ENCODE results near the gene MAT2A. TPM values are rescaled to one million over a fixed set of nuclear protein-coding genes. Genes with fewer than 3 reads are reported as not detected.
"Not testable (repeated sequence)": the region's sequence is repeated elsewhere in the genome, so short reads cannot be mapped to it uniquely, and the experiment has no call there.

The MAT2A gene
- polyA plus RNA-seq, 4 donors = 194 to 394 (median 345) TPM

DNA sequence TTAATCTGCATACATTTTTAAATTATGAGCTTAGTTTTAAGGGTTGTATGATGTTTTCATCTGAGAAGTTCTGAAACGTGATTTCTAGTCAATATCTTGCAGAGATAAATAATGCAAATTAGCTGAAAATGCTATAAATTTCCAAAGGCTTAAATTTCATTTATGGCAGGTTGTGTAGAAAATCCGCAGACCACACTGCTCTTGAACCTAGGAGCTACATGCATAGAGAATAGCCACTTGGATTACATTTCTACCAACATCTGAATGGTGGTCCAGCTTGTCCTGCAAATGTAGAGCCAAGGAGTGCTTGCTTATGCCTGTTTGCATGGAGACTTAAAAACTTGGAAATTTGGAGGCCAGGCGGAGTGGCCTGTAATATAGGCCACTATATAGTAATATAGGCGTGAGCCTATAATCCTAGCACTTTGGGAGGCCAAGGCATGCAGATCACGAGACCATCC lies 6.8 kb downstream of the MAT2A start:
- no peak for DNase-seq (ENCODE audit: low read depth in 4 of 4, low spot score in 3 of 4)

DNA sequence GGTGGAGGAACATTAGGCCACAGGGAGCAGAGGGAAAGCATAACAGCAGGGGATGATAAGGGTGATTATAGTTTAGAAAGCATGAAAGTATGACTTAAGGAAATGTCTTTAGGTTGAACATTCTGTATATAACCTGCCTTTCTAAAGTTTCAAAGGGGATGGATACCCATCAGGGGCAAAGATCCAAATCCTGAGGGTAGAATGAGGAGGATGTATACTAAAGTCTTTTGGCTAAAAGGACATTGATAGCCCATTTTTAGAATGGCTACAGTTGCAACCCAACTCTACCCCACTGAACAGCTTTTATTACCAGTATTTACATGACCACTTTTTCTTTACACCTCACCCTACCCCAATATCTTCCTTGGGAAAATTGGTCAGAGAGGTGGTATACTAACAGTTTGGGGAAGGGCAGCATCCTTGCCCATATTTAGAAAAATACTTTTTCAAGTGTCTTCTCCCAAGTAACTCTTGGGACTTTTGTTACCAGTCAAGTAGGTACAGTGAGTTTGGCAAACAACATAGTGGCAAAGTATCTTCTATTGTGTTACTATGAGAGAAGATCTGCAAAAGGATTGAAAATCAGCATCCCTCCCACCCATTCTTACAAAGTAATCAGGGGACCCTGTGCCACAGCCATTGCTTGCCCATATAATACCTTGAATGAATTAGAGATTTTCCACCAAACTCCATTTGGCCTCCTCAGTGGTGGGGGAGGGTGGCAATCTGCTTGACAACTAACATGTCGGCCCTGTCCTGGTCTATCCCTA lies 8.3 kb downstream of the MAT2A start:
- no peak for DNase-seq (ENCODE audit: low read depth in 4 of 4, low spot score in 3 of 4)

DNA sequence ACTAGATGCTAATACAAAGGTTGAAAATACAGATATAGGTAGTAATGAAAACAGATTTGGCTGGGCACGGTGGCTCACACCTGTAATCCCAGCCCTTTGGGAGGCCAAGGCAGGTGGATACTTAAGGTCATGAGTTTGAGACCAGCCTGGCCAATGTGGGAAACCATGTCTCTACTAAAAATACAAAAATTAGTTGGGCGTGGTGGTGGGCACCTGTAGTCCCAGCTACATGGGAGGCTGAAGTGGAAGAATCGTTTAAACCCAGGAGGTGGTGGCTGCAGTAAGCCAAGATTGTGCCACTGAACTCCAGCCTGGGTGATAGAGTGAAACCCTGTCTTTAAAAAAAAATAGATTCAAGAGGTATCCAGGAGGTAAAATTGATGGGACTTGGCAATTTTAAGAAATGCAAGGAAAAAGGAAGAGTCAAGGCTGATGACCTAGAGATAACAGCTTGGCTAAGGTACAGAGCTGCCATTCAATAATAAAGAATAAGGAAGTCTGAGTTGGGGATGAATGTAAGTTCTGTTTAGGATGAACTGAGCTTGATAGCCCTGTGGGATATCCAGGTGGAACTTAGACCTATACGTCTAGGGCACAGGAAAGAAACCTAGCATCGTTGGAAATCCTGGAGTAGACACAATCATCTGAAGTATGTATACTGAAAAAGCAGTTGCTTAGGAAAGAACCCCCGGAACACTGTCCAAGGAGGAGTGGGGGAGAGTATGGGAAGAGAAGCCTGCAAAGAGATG lies 9.1 kb downstream of the MAT2A start:
- no peak for DNase-seq (ENCODE audit: low read depth in 4 of 4, low spot score in 3 of 4)

DNA sequence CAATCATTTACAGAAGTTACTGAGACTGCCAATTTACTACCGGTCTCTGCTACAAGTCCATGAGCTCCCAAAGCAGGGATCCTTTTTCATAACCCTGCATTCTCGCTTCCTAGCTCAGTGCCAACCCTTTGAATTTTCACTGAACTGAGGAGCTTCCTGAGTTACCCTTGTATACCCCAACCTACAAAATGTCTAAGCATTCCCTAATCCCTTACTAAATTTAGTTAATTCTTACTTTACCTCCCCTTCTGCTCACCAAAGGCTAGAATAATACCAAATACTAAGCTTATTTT lies 9.6 kb downstream of the MAT2A start:
- no peak for DNase-seq (ENCODE audit: low read depth in 4 of 4, low spot score in 3 of 4)

DNA sequence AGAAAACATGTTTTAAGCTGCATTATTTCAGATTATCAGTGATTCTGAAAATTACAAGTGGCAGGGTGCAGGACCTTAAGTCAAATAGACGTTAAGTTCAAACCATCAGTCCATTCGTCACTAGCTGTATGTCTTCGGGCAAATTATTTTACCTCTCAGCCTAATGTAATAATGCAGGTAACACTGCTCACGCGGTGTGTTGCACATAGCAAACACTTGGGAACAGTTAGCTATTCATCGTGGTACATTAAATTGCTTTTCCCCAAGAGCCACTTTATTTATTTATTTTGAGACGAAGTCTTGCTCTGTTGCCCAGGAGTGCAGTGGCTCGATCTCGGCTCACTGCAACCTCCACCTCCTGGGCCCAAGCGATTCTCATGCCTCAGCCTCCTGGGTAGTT lies 10.1 kb downstream of the MAT2A start:
- no peak for DNase-seq (ENCODE audit: low read depth in 4 of 4, low spot score in 3 of 4)

DNA sequence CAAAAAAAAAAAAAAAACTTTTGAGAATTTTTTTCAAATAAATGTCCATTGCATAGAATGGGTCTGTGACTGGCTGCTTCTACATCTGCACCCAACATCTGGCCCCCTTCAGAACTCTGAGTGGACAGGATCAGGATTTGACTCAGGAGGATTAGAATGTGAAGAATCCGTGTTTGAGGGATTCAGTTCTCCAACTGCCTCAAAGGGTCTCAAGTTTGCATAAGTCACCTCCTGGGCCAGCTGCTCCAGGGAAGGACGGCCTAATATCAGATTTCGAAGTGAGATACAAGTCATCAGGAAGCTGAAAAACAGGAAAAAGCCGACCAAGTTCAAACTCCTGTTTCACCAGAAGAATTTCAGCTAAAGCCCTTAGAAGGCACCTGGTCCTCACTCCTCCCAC lies 10.9 kb downstream of the MAT2A start:
- no peak for DNase-seq (ENCODE audit: low read depth in 4 of 4, low spot score in 3 of 4)

DNA sequence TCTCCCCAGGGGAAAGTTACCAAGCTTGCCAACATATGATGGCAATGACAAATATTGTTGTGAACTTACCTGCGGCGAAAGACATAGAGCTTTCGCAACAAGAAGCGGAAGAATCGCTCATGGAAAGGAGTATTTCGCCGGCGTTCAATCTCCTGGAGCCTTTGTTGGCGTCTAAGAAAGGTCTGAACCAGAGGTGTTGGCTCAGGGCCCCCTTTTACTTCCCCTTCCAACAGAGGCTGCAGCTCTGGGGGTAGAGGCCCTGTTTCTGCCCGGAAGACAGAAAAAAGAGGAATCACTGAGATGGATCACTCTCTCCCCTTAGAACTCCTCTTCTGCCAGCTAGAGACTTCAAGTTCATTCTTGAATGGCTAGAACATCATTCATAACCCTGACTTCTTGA lies 11.5 kb downstream of the MAT2A start:
- DNase-seq (ENCODE audit: low read depth in 4 of 4, low spot score in 3 of 4) = no peak

DNA sequence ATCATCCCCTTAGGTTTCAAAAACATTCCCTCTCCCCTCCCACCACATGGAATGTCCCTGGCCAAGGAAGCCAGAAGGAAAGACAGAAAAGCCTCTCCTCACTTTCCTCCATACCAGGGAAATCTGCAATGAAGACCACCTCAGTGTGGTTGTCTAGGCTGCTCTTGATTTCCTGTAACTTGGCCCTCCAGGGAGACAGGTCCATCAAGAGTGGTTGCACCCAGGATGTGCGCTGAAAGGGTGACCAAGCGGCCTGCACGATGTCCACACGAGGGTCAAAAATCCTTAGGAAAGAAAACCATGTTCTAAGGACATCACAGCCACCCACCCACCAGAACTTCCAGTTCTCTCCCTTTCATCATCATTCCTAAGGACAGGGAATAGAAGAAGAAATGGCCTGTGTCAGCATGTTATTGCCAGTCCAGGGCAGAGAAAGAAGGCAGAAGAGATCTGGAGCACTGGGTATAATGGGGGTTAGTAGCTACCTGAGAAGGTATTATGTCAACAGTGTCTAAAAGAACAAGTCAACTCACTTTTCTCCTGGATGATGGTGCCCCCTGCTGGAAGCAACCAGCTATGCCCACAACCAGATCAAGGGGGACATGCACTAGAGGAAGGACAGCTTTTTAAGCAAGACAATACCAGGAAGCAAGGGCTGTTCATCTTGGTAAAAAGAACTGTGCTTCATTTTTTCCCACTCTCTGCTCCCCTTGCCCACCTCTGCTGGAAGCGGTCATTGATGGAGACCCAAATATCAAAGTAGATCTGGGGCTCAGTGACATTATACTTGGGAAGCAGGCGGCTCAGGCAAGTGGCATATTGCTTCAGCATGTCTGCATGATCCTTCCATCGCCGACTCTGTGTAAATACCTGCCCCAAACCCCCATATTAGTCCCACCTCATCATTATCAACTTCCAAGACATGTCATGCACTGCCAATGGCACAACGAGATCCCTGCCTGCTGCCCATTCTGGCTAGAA lies 13.0 kb downstream of the MAT2A start:
- DNase-seq (ENCODE audit: low read depth in 4 of 4, low spot score in 3 of 4) = peak in 3 of 4 donors; percentile 54 to 59 (median 58)

DNA sequence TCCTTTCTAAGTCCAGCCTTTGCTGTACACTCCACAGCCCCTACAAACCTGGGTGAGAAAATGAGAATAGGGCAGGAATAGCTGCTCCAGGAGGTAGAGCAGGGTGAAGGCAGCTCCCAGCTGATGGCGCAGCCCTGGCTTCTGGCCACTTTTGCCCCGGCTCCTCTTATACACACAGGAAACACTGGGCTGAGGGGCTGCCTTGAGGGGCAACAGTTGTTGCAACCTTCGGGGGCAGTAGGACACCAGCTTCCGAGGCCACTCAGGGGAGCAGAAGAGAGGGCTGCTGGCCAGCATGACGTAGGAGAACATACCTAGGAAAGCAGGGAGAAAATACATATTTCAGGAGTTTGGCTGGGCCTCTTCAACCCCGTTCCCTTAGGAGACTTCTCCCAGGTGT lies 14.2 kb downstream of the MAT2A start:
- no peak for DNase-seq (ENCODE audit: low read depth in 4 of 4, low spot score in 3 of 4)

DNA sequence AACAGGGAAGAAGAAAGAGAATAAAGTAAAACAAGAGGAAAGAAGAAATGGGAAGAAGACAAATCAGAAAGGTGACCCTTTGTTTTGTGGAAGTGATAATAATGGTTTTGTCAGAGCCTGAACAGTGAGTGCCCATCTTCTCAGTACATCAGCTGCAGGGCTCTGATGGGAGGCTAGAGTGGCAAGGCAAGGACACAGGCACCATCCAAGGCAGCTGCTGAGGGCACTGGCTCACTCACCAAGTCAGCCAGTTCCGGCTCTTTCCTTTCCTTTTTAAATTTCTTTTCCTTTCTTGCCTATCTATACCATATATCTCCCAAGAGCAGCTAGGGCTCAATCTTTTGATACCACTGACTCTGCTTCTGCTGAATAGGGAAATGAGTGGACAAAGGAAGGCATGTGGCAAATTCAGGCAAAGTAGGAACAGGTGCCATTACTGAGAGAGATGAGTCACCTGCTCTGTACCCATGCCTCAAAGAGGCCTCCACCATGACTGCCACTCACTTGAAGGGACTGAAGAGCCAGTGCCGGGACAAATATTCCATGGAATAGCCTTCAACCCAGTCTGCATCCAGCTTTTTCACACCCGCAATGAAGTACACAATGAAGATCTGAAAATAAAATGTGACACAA lies 16.1 kb downstream of the MAT2A start:
- DNase-seq (ENCODE audit: low read depth in 4 of 4, low spot score in 3 of 4) = no peak

DNA sequence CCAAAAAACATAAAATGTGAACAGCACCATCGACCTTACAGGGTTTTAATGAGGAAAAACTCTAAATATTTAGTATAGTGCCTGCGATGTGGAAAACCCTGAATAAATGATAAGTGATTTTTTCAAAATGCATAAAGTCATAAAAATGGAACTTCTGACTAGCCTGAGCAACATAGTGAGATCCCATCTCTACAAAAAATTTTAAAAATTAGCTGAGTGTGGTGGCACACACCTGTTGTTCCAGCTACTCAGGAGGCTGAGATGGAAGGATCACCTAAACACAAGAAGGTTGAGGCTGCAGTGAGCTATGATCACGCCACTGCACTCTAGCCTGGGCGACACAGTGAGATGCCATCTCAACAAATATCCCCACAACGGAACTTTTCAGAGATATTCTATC lies 18.2 kb downstream of the MAT2A start:
- no peak for DNase-seq (ENCODE audit: low read depth in 4 of 4, low spot score in 3 of 4)

DNA sequence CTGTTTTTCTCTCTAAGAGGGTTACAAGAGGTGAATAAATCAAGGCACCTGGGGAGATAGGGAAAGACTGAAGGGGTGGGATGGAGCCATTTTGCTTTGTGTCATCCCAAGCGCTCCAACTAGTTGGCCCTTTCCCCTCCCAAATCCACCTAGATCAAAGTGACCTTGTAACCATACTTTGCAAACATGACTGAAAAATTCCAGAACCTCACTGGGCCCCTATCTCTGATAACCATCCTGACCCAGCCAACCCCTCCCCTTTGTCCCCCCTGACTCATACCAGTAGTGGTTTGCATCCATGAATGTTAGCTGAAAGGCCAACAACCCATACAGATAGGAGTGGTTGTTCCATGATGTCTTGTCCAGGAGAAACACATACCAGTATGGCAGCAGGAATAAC lies 19.2 kb downstream of the MAT2A start:
- DNase-seq (ENCODE audit: low read depth in 4 of 4, low spot score in 3 of 4) = no peak

DNA sequence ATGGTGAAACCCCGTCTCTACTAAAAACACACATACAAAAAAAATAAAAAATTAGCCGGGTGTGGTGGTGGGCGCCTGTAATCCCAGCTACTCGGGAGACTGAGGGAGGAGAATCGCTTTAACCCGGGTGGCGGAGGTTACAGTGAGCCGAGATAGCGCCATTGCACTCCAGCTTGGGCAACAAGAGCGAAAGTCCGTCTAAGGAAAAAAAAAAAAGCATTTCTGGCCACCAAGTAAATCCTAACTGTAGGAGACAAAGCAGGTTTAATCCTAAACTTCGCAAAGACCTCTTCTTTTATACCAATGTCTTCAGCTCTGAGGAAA lies 21.4 kb downstream of the MAT2A start:
- not testable (repeated sequence) for DNase-seq (ENCODE audit: low read depth in 4 of 4, low spot score in 3 of 4)

DNA sequence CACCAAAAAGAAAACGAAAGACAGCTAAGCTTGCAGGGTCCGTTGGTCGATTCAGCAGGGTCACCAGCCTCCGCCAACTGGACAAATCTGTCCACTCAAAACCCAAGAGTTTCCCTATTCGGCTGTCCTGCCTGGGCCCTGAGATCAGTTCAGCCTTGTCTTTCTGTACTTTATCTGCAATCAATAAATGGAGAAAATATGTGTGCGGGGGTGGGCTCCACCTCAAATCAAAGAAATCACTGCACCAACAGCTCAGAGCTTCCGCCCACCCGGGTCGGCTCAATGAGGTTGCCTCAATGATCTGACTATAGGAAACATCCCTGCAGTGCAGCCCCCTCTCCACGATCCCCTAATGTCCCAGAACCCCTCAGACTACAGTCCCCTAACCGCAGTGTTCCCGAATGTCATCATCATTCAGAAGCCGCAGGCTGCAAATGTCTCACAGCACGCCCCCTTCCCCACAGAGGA lies 21.9 kb downstream of the MAT2A start:
- no peak for DNase-seq (ENCODE audit: low read depth in 4 of 4, low spot score in 3 of 4)

DNA sequence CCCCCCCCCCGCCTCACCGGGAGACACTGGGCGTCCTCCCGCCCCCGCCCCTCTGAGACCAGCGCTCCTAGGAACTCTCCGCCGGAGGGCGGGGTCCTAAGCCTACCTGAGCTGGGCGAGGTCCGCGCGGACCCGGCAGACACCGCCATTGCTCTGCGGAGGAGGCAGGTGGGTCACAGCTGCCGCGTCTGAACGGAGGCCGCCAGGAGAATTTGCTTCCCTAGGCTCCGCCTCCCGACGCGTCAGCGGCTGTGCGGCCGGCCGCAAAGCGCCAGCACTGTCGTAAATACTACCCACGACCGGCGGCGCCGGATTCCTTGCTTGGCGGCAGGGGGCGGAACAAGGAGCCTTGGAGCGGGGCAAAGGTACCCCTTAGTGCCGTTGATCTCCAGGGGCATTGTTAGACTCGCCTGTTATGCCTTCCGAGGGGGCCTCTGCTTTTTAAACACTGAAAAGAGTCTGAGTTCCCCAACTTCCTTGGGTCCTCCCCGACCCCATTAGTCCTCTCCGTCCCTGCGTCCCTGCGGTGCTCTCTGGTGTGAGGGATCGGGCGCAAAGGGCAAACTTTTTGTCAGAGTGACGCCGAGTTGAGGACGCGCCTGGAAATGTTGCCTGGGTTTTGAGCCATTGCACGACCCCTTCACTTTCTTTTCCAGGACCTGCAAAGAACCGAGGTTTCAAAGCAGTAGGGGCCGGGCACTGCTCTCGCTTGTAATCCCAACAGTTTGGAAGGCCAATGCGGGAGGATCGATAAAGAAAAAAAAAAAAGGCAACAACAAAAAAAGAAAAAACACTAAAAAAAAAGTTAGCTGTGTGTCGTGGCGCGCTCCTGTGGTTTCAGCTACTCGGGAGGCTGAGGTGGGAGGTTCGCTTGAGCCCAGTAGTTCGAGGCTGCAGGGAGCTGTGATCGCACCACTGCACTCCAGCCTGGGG lies 22.6 kb downstream of the MAT2A start, which contains the start of gene GGCX:
GGCX (minus strand) TSS at position 214 of the 933 bp plus-strand sequence; CDS start at position 149, 65 bp downstream.
- DNase-seq (ENCODE audit: low read depth in 4 of 4, low spot score in 3 of 4) = peak; percentile 86 to 93 (median 92)

DNA sequence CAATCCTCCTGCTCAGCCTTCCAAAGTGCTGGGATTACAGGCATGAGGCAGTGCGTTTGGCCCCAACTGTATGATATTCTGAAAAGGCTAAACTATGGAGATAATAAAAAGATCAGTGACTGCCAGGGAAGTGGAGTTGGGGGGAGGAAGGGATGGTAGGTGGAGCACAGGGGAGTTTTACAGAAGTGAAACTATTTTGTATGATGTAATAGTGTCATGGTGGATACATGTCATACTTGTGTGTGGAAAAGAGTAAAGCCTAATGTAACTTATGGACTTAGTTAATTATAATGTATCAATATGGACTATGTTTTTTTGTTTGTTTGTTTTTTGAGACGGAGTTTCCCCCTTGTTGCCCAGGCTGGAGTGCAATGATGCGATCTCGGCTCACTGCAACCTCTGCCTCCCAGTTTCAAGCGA lies 25.2 kb downstream of the MAT2A start:
- DNase-seq (ENCODE audit: low read depth in 4 of 4, low spot score in 3 of 4) = no peak

DNA sequence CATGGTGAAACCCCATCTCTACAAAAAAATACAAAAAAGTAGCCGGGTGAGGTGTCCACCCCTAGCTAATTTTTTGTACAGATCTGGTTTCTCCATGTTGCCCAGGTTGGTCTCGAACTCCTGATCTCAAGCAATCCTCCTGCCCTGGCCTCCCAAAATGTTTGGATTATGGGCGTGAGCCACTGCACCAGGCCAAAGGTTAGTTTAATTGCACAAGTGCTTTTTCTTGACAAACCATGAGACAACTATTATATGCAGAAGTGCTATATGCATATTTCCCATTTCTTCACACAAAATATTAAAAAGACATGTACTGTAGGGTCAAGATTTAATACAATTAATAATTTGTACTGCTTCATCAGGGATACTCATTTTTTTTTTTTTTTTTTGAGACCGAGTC lies 27.3 kb downstream of the MAT2A start:
- no peak for DNase-seq (ENCODE audit: low read depth in 4 of 4, low spot score in 3 of 4)

DNA sequence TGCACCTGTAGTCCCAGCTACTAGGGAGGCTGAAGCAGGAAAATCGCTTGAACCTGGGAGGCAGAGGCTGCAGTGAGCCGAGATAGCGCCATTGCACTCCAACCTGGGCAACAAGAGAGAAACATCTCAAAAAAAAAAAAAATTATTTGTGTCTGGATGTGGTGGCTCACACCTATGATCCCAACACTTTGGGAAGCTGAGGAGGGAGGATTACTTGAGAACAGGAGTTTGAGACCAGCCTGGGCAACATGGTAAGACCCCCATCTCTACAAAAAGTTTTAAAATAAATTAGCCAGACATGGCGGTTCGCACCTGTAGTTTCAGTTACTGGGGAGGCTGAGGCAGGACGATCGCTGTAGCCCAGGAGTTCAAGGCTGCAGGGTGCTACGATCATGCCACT lies 36.8 kb downstream of the MAT2A start:
- no peak for DNase-seq (ENCODE audit: low read depth in 4 of 4, low spot score in 3 of 4)

DNA sequence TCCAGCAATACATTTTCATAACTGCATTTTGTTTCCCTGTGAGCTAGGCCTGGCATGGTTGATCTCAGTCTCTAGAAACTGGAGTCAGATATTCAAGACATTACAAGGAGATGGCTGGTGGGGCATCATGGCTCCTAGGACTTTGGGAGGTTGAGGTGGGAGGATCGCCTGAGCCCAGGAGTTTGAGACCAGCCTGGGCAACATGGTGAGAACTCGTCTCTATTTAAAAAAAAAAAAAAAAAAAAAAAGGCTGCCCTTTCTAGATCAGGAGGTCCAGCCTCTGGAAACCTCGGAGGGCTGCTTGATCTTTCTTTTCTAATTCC lies 38.1 kb downstream of the MAT2A start:
- no peak for DNase-seq (ENCODE audit: low read depth in 4 of 4, low spot score in 3 of 4)

Data from left renal pelvis (tissue), 4 donors.